HepG2 (cell line): Measurements from ENCODE around the gene ATP5PB. TPM values are rescaled to one million over a fixed set of nuclear protein-coding genes. Genes with fewer than 3 reads are reported as not detected.

Experiments
- GABPA ChIP-seq, 2 experiments: IDR thresholded peaks; 2 replicates each; pipeline ENCODE4 v1.6.1; 2011 to 2016; ENCODE audit warnings: low read depth in 2 of 2, low read length in 1 of 2, missing biosample characterization in 1 of 2, missing genetic modification characterization in 1 of 2
- GLMP ChIP-seq: sonication (generic); formaldehyde crosslinking; IDR thresholded peaks from 2 replicates; pipeline ENCODE4 v1.9.0; 2021; ENCODE audit warnings: missing genetic modification reagents, mild to moderate bottlenecking, borderline replicate concordance
- GTF3A ChIP-seq: sonication (generic); formaldehyde crosslinking; conservative IDR thresholded peaks from 2 replicates; pipeline ENCODE4 v1.4.0; 2020; ENCODE audit warnings: mild to moderate bottlenecking, missing genetic modification reagents
- KDM2A ChIP-seq: sonication (generic); formaldehyde crosslinking; IDR thresholded peaks from 2 replicates; pipeline ENCODE4 v1.4.0; 2020; ENCODE audit warnings: low read depth, missing genetic modification reagents, borderline replicate concordance
- KLF11 ChIP-seq: IDR thresholded peaks from 2 replicates; pipeline ENCODE4 v1.6.1; 2016; ENCODE audit warnings: missing compliant biosample characterization
- MAFG ChIP-seq: sonication (generic); formaldehyde crosslinking; IDR thresholded peaks from 2 replicates; pipeline ENCODE4 v1.5.1; 2020; ENCODE audit warnings: mild to moderate bottlenecking, missing genetic modification reagents
- ZFP91 ChIP-seq: sonication (generic); formaldehyde crosslinking; IDR thresholded peaks from 2 replicates; pipeline ENCODE4 v1.9.0; 2022; ENCODE audit warnings: missing genetic modification reagents, mild to moderate bottlenecking, borderline replicate concordance
- ZNF205 ChIP-seq: IDR thresholded peaks from 2 replicates; pipeline ENCODE4 v1.6.1; 2018; ENCODE audit warnings: missing biosample characterization, missing genetic modification reagents
- ZNF34 ChIP-seq: sonication (generic); formaldehyde crosslinking; IDR thresholded peaks from 2 replicates; pipeline ENCODE4 v1.4.0; 2020; ENCODE audit warnings: mild to moderate bottlenecking, missing genetic modification reagents, borderline replicate concordance
- ZNF382 ChIP-seq: sonication (generic); formaldehyde crosslinking; IDR thresholded peaks from 2 replicates; pipeline ENCODE4 v1.5.0; 2020; ENCODE audit warnings: missing genetic modification reagents, mild to moderate bottlenecking, borderline replicate concordance
- ZNF563 ChIP-seq: sonication (generic); formaldehyde crosslinking; IDR thresholded peaks from 2 replicates; pipeline ENCODE4 v1.8.0; 2022; ENCODE audit warnings: mild to moderate bottlenecking, moderate library complexity, missing genetic modification reagents
- ZSCAN22 ChIP-seq: sonication (generic); formaldehyde crosslinking; IDR thresholded peaks from 2 replicates; pipeline ENCODE4 v1.4.0; 2020; ENCODE audit warnings: mild to moderate bottlenecking, missing genetic modification reagents
- polyA plus RNA-seq, 8 experiments: library from polyadenylated mRNA; depleted of rRNA in 3 of 8; stranded (reverse) in 7 of 8; unstranded in 1 of 8; fragments of >200 nt; fragmentation: Illumina TruSeq in 4 of 8; extraction: Trizol in 4 of 8; gene quantifications; 2 replicates each; pipeline versions ENCODE4 v1.2.1 to v1.2.3, GENCODE V29; 2011 to 2016; ENCODE audit warnings: low read depth in 4 of 8, missing spikeins in 1 of 8, mixed read lengths in 1 of 8; ENCODE audit not compliant: insufficient read depth in 1 of 8
- total RNA-seq, 5 experiments: library from RNA; depleted of rRNA; stranded (reverse); fragments of >200 nt; fragmentation: Illumina TruSeq; extraction: Trizol; gene quantifications; 2 replicates each; pipeline ENCODE4 v1.2.3, GENCODE V29; 2016; ENCODE audit warnings: low read depth in 1 of 5
- TF ChIP-seq, protein P1 (sequence below): IDR thresholded peaks from 2 replicates; pipeline ENCODE4 v1.6.1; 2012; ENCODE audit warnings: inconsistent platforms
- TF ChIP-seq, protein P2 (sequence below): sonication (generic); formaldehyde crosslinking; IDR thresholded peaks from 2 replicates; pipeline ENCODE4 v1.4.0; 2020; ENCODE audit warnings: missing genetic modification reagents, borderline replicate concordance

ATP5PB gene
- total and polyA plus RNA-seq, 2 of the 13 experiments (the other 11 are each of a cell fraction or from before 2014, with no cell fraction given) = 297 to 541 TPM

DNA sequence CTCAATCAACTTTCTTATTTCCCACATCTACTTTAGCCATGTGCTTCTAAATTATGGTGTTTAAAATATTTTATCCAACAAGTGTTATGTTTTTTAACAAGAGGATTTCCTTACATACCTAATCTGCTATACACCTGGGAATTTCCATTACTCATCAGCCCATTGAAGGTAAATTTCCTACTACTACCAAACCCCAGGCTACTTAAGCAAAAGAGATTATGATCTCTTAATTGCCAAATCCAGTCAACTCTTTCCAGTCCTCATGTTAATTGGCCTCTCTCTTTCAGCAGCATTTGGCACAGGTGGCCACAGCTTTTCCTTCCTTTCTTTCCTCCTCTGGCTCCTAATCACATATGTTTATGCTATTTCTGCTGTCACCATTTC, 19.4 kb downstream of the ATP5PB start (continued):
- no peak for TF ChIP-seq GLMP
- TF ChIP-seq GABPA (IDR thresholded peaks at IDR 0.05; ENCODE audit: low read depth, low read length) = no peak
- no peak for TF ChIP-seq GABPA (CRISPR knock-in tag; IDR thresholded peaks at IDR 0.05; ENCODE audit: low read depth)
- TF ChIP-seq ZNF34 (CRISPR knock-in tag) = no peak
- no peak for TF ChIP-seq KLF11
- no peak for TF ChIP-seq ZSCAN22 (CRISPR knock-in tag)
- TF ChIP-seq, protein P1, sequence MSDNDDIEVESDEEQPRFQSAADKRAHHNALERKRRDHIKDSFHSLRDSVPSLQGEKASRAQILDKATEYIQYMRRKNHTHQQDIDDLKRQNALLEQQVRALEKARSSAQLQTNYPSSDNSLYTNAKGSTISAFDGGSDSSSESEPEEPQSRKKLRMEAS = no peak
- no peak for TF ChIP-seq MAFG (CRISPR knock-in tag)
- no peak for TF ChIP-seq ZNF205 (CRISPR knock-in tag)
- TF ChIP-seq ZFP91 (CRISPR knock-in tag) = no peak
- TF ChIP-seq ZNF382 (CRISPR knock-in tag) = no peak
- TF ChIP-seq, protein P2, sequence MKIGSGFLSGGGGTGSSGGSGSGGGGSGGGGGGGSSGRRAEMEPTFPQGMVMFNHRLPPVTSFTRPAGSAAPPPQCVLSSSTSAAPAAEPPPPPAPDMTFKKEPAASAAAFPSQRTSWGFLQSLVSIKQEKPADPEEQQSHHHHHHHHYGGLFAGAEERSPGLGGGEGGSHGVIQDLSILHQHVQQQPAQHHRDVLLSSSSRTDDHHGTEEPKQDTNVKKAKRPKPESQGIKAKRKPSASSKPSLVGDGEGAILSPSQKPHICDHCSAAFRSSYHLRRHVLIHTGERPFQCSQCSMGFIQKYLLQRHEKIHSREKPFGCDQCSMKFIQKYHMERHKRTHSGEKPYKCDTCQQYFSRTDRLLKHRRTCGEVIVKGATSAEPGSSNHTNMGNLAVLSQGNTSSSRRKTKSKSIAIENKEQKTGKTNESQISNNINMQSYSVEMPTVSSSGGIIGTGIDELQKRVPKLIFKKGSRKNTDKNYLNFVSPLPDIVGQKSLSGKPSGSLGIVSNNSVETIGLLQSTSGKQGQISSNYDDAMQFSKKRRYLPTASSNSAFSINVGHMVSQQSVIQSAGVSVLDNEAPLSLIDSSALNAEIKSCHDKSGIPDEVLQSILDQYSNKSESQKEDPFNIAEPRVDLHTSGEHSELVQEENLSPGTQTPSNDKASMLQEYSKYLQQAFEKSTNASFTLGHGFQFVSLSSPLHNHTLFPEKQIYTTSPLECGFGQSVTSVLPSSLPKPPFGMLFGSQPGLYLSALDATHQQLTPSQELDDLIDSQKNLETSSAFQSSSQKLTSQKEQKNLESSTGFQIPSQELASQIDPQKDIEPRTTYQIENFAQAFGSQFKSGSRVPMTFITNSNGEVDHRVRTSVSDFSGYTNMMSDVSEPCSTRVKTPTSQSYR (CRISPR knock-in tag) = no peak
- no peak for TF ChIP-seq GTF3A
- no peak for TF ChIP-seq ZNF563 (CRISPR knock-in tag)
- TF ChIP-seq KDM2A = no peak
